Endothelial cell of umbilical vein (primary cell): ENCODE data around the gene NUP62CL. TPM values are rescaled to one million over a fixed set of nuclear protein-coding genes. Genes with fewer than 3 reads are reported as not detected.

ENCODE experiments used
- BruUV-seq: library from RNA; stranded (reverse); fragments of 400-500 nt; replicated peaks from 2 replicates; lab custom pipeline; 2021; lab: Mats Ljungman, UMichigan
- CTCF ChIA-PET: fragments of 300-600, 350-600 bp; sonication (Branson Sonifier 250); formaldehyde crosslinking; loops from one replicate; lab custom pipeline; 2021; ENCODE audit warnings: antibody characterized with exemption, inconsistent platforms; lab: Charles Lee
- POLR2A ChIA-PET: fragments of 300-600, 350-600 bp; sonication (Branson Sonifier 250); formaldehyde crosslinking; loops from one replicate; lab custom pipeline; 2021; ENCODE audit warnings: antibody characterized with exemption, inconsistent platforms; lab: Charles Lee
- DNase-seq: peaks from one replicate; pipeline ENCODE4 v3.0.0-alpha.2; 2011; ENCODE audit warnings: low read depth, low spot score
- FAIRE-seq: peaks from 2 replicates; lab custom pipeline; 2011; peaks lifted over from hg19 to GRCh38; lab: Jason Lieb, UNC
- H2AFZ ChIP-seq: 2 replicates; pipeline ENCODE4 v1.6.0; 2012; ENCODE audit warnings: low read depth, low read length, control low read depth, inconsistent platforms
- H3K27ac ChIP-seq: 2 replicates; pipeline ENCODE4 v1.5.1; 2011; ENCODE audit warnings: low read depth, mild to moderate bottlenecking, control low read depth, low read length, moderate library complexity; ENCODE audit not compliant: insufficient read depth
- H3K27me3 ChIP-seq, 2 experiments: 2 replicates each; pipeline versions ENCODE4 v1.6.0 to v1.6.1; 2011; ENCODE audit warnings: low read length in 2 of 2, mixed read lengths in 1 of 2; ENCODE audit not compliant: control insufficient read depth in 2 of 2, insufficient read depth in 2 of 2
- H3K36me3 ChIP-seq, 2 experiments: 2 replicates in 1 of 2; 3 replicates in 1 of 2; pipeline ENCODE4 v1.5.1; 2011; ENCODE audit warnings: low read length in 2 of 2, mild to moderate bottlenecking in 1 of 2, moderate library complexity in 1 of 2; ENCODE audit not compliant: control insufficient read depth in 2 of 2, insufficient read depth in 2 of 2; ENCODE audit errors: extremely low read depth in 1 of 2
- H3K4me1 ChIP-seq: 3 replicates; pipeline ENCODE4 v1.5.1; 2011; ENCODE audit warnings: mild to moderate bottlenecking, low read length; ENCODE audit not compliant: control insufficient read depth, insufficient read depth; ENCODE audit errors: extremely low read depth
- H3K4me2 ChIP-seq: 2 replicates; pipeline ENCODE4 v1.6.1; 2011; ENCODE audit warnings: low read length, control low read depth, mixed read lengths; ENCODE audit not compliant: insufficient read depth
- H3K4me3 ChIP-seq, 3 experiments: fragments of 200-600 bp in 1 of 3; sonication (generic), shearing (Covaris generic) in 1 of 3; replicated peaks in 1 of 3; 2 replicates each; pipeline ENCODE4 v1.5.1; 2011 to 2016; ENCODE audit warnings: control low read depth in 3 of 3, low read length in 3 of 3, mild to moderate bottlenecking in 2 of 3, inconsistent platforms in 1 of 3, low read depth in 1 of 3, moderate library complexity in 1 of 3; ENCODE audit not compliant: insufficient read depth in 1 of 3
- H3K79me2 ChIP-seq: 2 replicates; pipeline ENCODE4 v1.6.0; 2012; ENCODE audit warnings: low read length, inconsistent platforms; ENCODE audit not compliant: control insufficient read depth, insufficient read depth
- H3K9ac ChIP-seq: replicated peaks from 2 replicates; pipeline ENCODE3; 2011; ENCODE audit warnings: low read length, control low read depth; ENCODE audit not compliant: insufficient read depth; ENCODE audit errors: extremely low read depth
- H3K9me1 ChIP-seq: replicated peaks from 3 replicates; pipeline ENCODE4 v1.6.0; 2011; ENCODE audit warnings: mild to moderate bottlenecking, low read length; ENCODE audit not compliant: control insufficient read depth, insufficient read depth; ENCODE audit errors: extremely low read depth
- H3K9me3 ChIP-seq: replicated peaks from 2 replicates; pipeline ENCODE4 v1.5.1; 2012; ENCODE audit warnings: low read length, inconsistent platforms; ENCODE audit not compliant: control insufficient read depth, insufficient read depth
- H4K20me1 ChIP-seq: replicated peaks from 2 replicates; pipeline ENCODE3; 2011; ENCODE audit warnings: mild to moderate bottlenecking, low read length; ENCODE audit not compliant: control insufficient read depth, insufficient read depth; ENCODE audit errors: extremely low read depth
- CTCF ChIP-seq, 2 donors: IDR thresholded peaks; 1 replicate in 1 of 2; 2 replicates in 1 of 2; pipeline ENCODE4 v1.5.1; 2011; ENCODE audit warnings: low read length in 2 of 2, mild to moderate bottlenecking in 2 of 2, moderate library complexity in 2 of 2, control low read depth in 1 of 2, inconsistent platforms in 1 of 2, low read depth in 1 of 2; ENCODE audit not compliant: insufficient read depth in 1 of 2; ENCODE audit errors: extremely low read depth in 1 of 2
- EZH2 ChIP-seq: IDR thresholded peaks from 2 replicates; pipeline ENCODE4 v1.6.1; 2012; ENCODE audit warnings: borderline replicate concordance, low read depth, mild to moderate bottlenecking, moderate library complexity, low read length, inconsistent platforms; ENCODE audit not compliant: severe bottlenecking
- FOS ChIP-seq: IDR thresholded peaks from 2 replicates; pipeline ENCODE4 v1.6.1; 2011; ENCODE audit warnings: mild to moderate bottlenecking, low read length, moderate library complexity, borderline replicate concordance; ENCODE audit not compliant: insufficient read depth
- GATA2 ChIP-seq: IDR thresholded peaks from 2 replicates; pipeline ENCODE4 v1.7.0; 2011; ENCODE audit warnings: low read depth, mild to moderate bottlenecking, moderate library complexity, mixed read lengths, low read length; ENCODE audit not compliant: insufficient read length, insufficient read depth
- JUN ChIP-seq: IDR thresholded peaks from 2 replicates; pipeline ENCODE4 v1.6.1; 2011; ENCODE audit warnings: borderline replicate concordance, low read depth; ENCODE audit not compliant: insufficient read length, insufficient read depth
- MAX ChIP-seq: IDR thresholded peaks from 2 replicates; pipeline ENCODE4 v1.6.1; 2011; ENCODE audit not compliant: insufficient read depth, insufficient read length
- MYC ChIP-seq: IDR thresholded peaks from one replicate; pipeline ENCODE4 v1.6.1; 2011; ENCODE audit warnings: mild to moderate bottlenecking, low read depth, low read length
- POLR2A ChIP-seq: IDR thresholded peaks from 2 replicates; pipeline ENCODE4 v1.6.1; 2012; ENCODE audit warnings: low read depth, mild to moderate bottlenecking, control low read depth, low read length
- POLR2AphosphoS5 ChIP-seq: IDR thresholded peaks from 2 replicates; pipeline ENCODE4 v1.6.1; 2012; ENCODE audit warnings: low read depth, mild to moderate bottlenecking, control low read depth, low read length, moderate library complexity; ENCODE audit not compliant: insufficient read depth
- dilution Hi-C: fragments of 300-500 bp; cut with MboI; formaldehyde crosslinking; loops from one replicate; pipeline ENCODE4 v1.15.0; 2019; ENCODE audit warnings: low sequenced_read_pairs; ENCODE audit not compliant: extremely low pct_ligation_motif_present
- intact Hi-C: fragments of 100-400 bp; cut with micrococcal nuclease; formaldehyde crosslinking; loops from one replicate; pipeline ENCODE4 v1.10.0; 2022
- polyA plus RNA-seq, 4 experiments: library from polyadenylated mRNA; depleted of rRNA in 3 of 4; stranded (reverse) in 3 of 4; unstranded in 1 of 4; fragments of >200 nt; gene quantifications; 2 replicates each; pipeline versions ENCODE4 v1.2.1 to v1.2.3, GENCODE V29; 2011 to 2012; ENCODE audit warnings: missing spikeins in 1 of 4
- total RNA-seq: library from RNA; stranded (reverse); gene quantifications from 2 replicates; pipeline ENCODE4 v1.2.3, GENCODE V29; 2021

The NUP62CL gene
- total and polyA plus RNA-seq, 2 donors (not counting 3 experiments of a cell fraction or from before 2014, with no cell fraction given), result not detected

GRCh38 chrX:107207089-107207488, 856 bp upstream of the NUP62CL start:
- dilution Hi-C loops, result no loop called here
- Histone ChIP-seq H3K9me1 (no peaks in the 10 kb centered on the region), H3K4me2 (no peak overlapping the region), H3K27me3 (no peaks in the 10 kb centered on the region), H3K79me2 (no peaks in the 10 kb centered on the region), H4K20me1 (no peaks in the 10 kb centered on the region), H3K4me1 (peaks cover 6% of the 10 kb centered on the region), H3K4me3 (no peak overlapping the region), H3K27ac (no peak overlapping the region), H3K9me3 (no peaks in the 10 kb centered on the region), H3K9ac (no peak overlapping the region), H2AFZ (no peak overlapping the region), H3K36me3 (no peaks in the 10 kb centered on the region)
- no TSS peak for BruUV-seq
- ChIA-PET CTCF (no interaction called here), POLR2A (no interaction called here)
- TF ChIP-seq MYC (no peak), GATA2 (no peak), POLR2A (no peak), CTCF (IDR thresholded peaks at IDR 0.05; ENCODE audit: extremely low read depth in 1 of 2, insufficient read depth in 1 of 2, low read depth in 1 of 2, low read length in 2 of 2) (no peak), JUN (no peak), MAX (no peak), POLR2AphosphoS5 (no peak), EZH2 (no peak), FOS (no peak)
- DNase-seq (no peak), FAIRE-seq (no peak)
- intact Hi-C loops, result loop anchor here (5.0 kb wide), 1 partner anchor 90 kb away; the partner anchor contains the start of gene RBM41
